DMS114 treated with DMSO at 0.1 percent for 48 hours (cell line): ENCODE measurements around the gene ATF2.

Source experiments
- DNase-seq: peaks from one replicate; lab custom pipeline; 2025; ENCODE audit not compliant: unreplicated experiment; lab: John Stamatoyannopoulos, UW

Gene ATF2

DNA sequence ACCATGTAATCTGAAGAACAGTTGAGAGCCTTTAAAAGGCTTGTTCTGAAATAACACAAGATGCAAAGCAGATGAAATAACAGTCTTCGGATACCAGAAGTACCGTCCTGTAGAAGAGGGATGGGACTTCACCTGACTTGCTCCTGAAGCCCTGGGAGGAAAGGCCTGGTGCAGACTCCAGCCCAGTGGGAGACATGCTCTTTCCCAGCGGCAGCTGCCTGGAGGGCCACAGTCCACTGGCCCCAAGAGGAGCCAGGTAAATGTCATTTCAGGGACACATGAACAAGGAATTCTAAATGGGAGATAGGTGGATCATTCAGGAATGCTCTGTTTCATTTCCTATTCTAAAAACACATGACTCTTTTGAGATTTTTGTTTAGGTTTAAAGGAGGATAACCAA lies 140.2 kb downstream of the ATF2 start:
- no peak for DNase-seq

DNA sequence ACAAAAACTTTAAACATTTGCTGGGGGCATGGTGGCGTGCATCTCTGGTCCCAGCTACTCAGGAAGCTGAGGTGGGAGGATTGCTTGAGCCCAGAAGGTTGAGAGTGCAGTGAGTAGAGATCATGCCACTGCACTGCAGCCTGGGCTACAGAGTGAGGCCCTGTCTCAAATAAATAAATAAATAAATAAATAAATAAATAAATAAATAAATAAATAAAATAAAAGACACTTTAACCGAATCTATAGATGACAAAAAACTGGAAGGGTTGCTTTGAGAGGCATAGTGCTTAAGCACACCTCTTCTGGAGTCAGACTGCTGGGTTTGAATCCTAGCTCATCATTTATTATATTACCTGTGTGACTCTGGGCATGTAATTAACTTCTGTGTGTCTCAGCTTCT lies 141.6 kb downstream of the ATF2 start:
- DNase-seq: no peak

DNA sequence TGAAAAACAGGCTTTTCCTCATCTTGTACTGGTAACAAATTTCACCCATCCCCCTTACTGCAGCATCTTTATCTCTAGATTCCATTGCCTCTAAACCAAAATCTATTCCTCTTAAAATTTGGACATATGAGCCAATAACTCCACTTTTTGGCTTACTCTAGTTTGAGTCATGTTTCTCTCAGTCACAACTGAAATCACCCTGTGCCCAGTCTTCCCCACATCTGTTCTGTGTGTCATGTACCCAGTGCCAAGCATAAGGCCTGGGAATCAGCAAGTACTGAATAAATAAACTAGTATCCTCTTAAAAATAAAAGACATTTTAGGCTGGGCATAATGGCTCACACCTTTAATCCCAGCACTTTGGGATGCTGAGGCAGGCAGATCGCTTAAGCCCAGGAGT lies 142.1 kb downstream of the ATF2 start:
- no peak for DNase-seq

DNA sequence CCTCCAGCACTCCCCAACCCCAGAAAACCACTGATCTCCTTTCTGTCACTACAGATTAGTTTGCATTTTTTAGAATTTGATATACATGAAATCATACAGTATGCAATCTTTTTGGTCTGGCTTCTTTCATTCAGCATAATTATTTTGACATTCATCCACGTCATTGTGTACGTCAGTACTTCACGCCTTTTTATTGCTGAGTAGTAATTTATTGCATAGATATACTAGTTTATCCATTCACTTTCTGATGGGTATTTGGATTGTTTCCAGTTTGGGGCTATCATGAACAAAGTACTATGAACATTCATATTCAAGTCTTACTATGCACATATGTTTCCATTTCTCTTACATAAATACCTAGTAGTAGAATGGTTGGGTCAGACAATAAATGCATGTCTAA lies 142.8 kb downstream of the ATF2 start:
- no peak for DNase-seq

DNA sequence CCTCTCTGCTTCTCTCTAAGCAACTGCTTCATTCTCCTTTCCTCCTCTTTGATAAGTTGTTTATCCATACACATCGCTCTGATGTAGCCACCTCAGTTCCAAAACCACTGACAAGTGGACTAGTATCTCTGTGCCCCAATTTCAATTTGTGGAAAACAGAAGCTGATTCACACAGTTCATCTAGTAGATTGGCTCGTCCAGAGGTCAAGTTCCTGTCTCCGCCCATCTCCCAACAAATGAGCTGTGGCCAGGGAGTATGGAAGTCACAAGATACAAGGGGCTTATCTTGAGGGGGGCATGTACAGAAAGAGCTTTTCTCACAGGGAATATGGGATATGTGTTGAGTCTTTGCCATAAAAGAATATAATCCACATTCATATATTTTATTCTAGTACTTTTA lies 145.1 kb downstream of the ATF2 start:
- no peak for DNase-seq
